ENCODE results near the gene WNT8A.

The WNT8A gene

GRCh38 chr5:138132543-138132942 lies 48.7 kb downstream of the WNT8A start:
- DNase-seq, result no peak
- intact Hi-C loops (cut with DNase I), result no loop called here

- intact Hi-C loops (cut with DNase I), result no loop called here
- DNase-seq, result peak; percentile 58 to 97 (median 82)
Observed at GRCh38 chr5:138138949-138139780, 55.3 kb downstream of the WNT8A start, which contains the start of gene NME5. Gene NME5 (minus strand): TSS chr5:138139428. CDS start chr5:138138780, 648 bp downstream.

GRCh38 chr5:138139781-138140090 lies 55.9 kb downstream of the WNT8A start:
- intact Hi-C loops (cut with DNase I), result no loop called here
- DNase-seq, result no peak

- intact Hi-C loops (cut with DNase I), result no loop called here
- DNase-seq, result no peak
Observed at GRCh38 chr5:138140268-138140667, 56.4 kb downstream of the WNT8A start.

All from posterior cingulate gyrus (tissue), 11 donors.